Mucosa of descending colon (tissue), 3 donors: Measurements from ENCODE around the gene RXRA. TPM values are rescaled to one million over a fixed set of nuclear protein-coding genes. Genes with fewer than 3 reads are reported as not detected.

Experiments
- ATAC-seq: fragments of 200-7000 bp; cut with Tn5 transposase; one replicate; pipeline ENCODE4 v1.9.1; 2020; ENCODE audit warnings: mild to moderate bottlenecking, moderate library complexity
- DNase-seq, 3 donors: peaks; one replicate each; pipeline ENCODE4 v3.0.0-alpha.2; 2020
- H3K36me3 ChIP-seq: fragments of 200-600 bp; one replicate; pipeline ENCODE4 v1.8.0; 2021; ENCODE audit warnings: low read depth, mild to moderate bottlenecking
- H3K4me1 ChIP-seq: fragments of 200-600 bp; one replicate; pipeline ENCODE4 v1.8.0; 2021; ENCODE audit warnings: low read depth, mild to moderate bottlenecking
- H3K4me3 ChIP-seq: fragments of 200-600 bp; one replicate; pipeline ENCODE4 v1.8.0; 2021; ENCODE audit warnings: mild to moderate bottlenecking
- H3K9me3 ChIP-seq: fragments of 200-600 bp; one replicate; pipeline ENCODE4 v1.8.0; 2021; ENCODE audit warnings: mild to moderate bottlenecking
- intact Hi-C, 2 donors: fragments of 100-400 bp; cut with DNase I in 1 of 2; cut with micrococcal nuclease in 1 of 2; formaldehyde crosslinking; loops; one replicate each; pipeline versions ENCODE4 v1.11.0 to v1.11.1; 2022; cut with DNase I, micrococcal nuclease
- total RNA-seq, 3 donors: library from RNA; stranded (reverse); fragmentation: NEBNext Ultra II Directional in 2 of 3; extraction: Animal tissue kit (Norgen Biotek cat#: 25700) in 2 of 3; gene quantifications; one replicate each; pipeline versions ENCODE4 v1.2.1 to v1.2.4, GENCODE V29; 2021 to 2023
- TF ChIP-seq, protein P1 (sequence below): fragments of 200-600 bp; IDR thresholded peaks from one replicate; pipeline ENCODE4 v1.8.0; 2022; ENCODE audit warnings: antibody characterized with exemption, mild to moderate bottlenecking
- donor health status: DM: no; HTN: no; CAD: no; lungs with moderate emphysema.
- donor health status: DM: no; HTN: no; CAD: no.
- donor health status: DM: no; HTN: yes; CAD: no.

The RXRA gene
- total RNA-seq, 3 donors from 2014 or later = 75.2 to 101 (median 85.3) TPM

GRCh38 chr9:134389642-134390041 lies 63.4 kb downstream of the RXRA start:
- no peaks in the 10 kb centered on the region for H3K36me3 ChIP-seq
- DNase-seq (no peak), ATAC-seq (no peak)
- H3K9me3 ChIP-seq = no peaks in the 10 kb centered on the region
- intact Hi-C loops = no loop called here
- TF ChIP-seq, protein P1, sequence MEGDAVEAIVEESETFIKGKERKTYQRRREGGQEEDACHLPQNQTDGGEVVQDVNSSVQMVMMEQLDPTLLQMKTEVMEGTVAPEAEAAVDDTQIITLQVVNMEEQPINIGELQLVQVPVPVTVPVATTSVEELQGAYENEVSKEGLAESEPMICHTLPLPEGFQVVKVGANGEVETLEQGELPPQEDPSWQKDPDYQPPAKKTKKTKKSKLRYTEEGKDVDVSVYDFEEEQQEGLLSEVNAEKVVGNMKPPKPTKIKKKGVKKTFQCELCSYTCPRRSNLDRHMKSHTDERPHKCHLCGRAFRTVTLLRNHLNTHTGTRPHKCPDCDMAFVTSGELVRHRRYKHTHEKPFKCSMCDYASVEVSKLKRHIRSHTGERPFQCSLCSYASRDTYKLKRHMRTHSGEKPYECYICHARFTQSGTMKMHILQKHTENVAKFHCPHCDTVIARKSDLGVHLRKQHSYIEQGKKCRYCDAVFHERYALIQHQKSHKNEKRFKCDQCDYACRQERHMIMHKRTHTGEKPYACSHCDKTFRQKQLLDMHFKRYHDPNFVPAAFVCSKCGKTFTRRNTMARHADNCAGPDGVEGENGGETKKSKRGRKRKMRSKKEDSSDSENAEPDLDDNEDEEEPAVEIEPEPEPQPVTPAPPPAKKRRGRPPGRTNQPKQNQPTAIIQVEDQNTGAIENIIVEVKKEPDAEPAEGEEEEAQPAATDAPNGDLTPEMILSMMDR = no peak
- no peak overlapping the region for H3K4me3 ChIP-seq
- peaks cover 51% of the 10 kb centered on the region for H3K4me1 ChIP-seq

- ATAC-seq = peak; percentile 47
- DNase-seq = no peak
- H3K4me1 ChIP-seq = peaks cover 44% of the 10 kb centered on the region
- no peaks in the 10 kb centered on the region for H3K36me3 ChIP-seq
- intact Hi-C loops = no loop called here
- no peaks in the 10 kb centered on the region for H3K9me3 ChIP-seq
- TF ChIP-seq, protein P1 = no peak
- H3K4me3 ChIP-seq = no peak overlapping the region
Measured at GRCh38 chr9:134390537-134390936, 64.3 kb downstream of the RXRA start.

GRCh38 chr9:134390947-134391318 lies 64.7 kb downstream of the RXRA start:
- no peak for DNase-seq
- no peak overlapping the region for H3K4me3 ChIP-seq
- TF ChIP-seq, protein P1 = no peak
- no peaks in the 10 kb centered on the region for H3K9me3 ChIP-seq
- H3K36me3 ChIP-seq = no peaks in the 10 kb centered on the region
- peak; percentile 2 for ATAC-seq
- intact Hi-C loops = no loop called here
- H3K4me1 ChIP-seq = peaks cover 42% of the 10 kb centered on the region

GRCh38 chr9:134391319-134392231 lies 65.3 kb downstream of the RXRA start:
- ATAC-seq (peak; percentile 42), DNase-seq (no peak)
- Histone ChIP-seq H3K36me3 (no peaks in the 10 kb centered on the region), H3K9me3 (no peaks in the 10 kb centered on the region), H3K4me3 (no peak overlapping the region), H3K4me1 (peaks cover 35% of the 10 kb centered on the region)
- intact Hi-C loops = no loop called here
- TF ChIP-seq, protein P1 = no peak

- intact Hi-C loops = no loop called here
- DNase-seq = no peak
- peaks cover 27% of the 10 kb centered on the region for H3K4me1 ChIP-seq
Measured at GRCh38 chr9:134392900-134393299, 66.6 kb downstream of the RXRA start.

More at GRCh38 chr9:134392900-134393299, 66.6 kb downstream of the RXRA start:
- Histone ChIP-seq H3K9me3 (no peaks in the 10 kb centered on the region), H3K4me3 (no peak overlapping the region), H3K36me3 (no peaks in the 10 kb centered on the region)
- TF ChIP-seq, protein P1 = no peak
- no peak for ATAC-seq
